Endothelial cell of umbilical vein (primary cell): ENCODE results near the gene ALOX5AP. TPM values are rescaled to one million over a fixed set of nuclear protein-coding genes. Genes with fewer than 3 reads are reported as not detected.

Source experiments
- BruUV-seq: library from RNA; stranded (reverse); fragments of 400-500 nt; replicated peaks from 2 replicates; lab custom pipeline; 2021; lab: Mats Ljungman, UMichigan
- CTCF ChIA-PET: fragments of 300-600, 350-600 bp; sonication (Branson Sonifier 250); formaldehyde crosslinking; loops from one replicate; lab custom pipeline; 2021; ENCODE audit warnings: antibody characterized with exemption, inconsistent platforms; lab: Charles Lee
- POLR2A ChIA-PET: fragments of 300-600, 350-600 bp; sonication (Branson Sonifier 250); formaldehyde crosslinking; loops from one replicate; lab custom pipeline; 2021; ENCODE audit warnings: antibody characterized with exemption, inconsistent platforms; lab: Charles Lee
- DNase-seq: peaks from one replicate; pipeline ENCODE4 v3.0.0-alpha.2; 2011; ENCODE audit warnings: low read depth, low spot score
- FAIRE-seq: peaks from 2 replicates; lab custom pipeline; 2011; peaks lifted over from hg19 to GRCh38; lab: Jason Lieb, UNC
- H2AFZ ChIP-seq: 2 replicates; pipeline ENCODE4 v1.6.0; 2012; ENCODE audit warnings: low read depth, low read length, control low read depth, inconsistent platforms
- H3K27ac ChIP-seq: 2 replicates; pipeline ENCODE4 v1.5.1; 2011; ENCODE audit warnings: low read depth, mild to moderate bottlenecking, control low read depth, low read length, moderate library complexity; ENCODE audit not compliant: insufficient read depth
- H3K27me3 ChIP-seq, 2 experiments: 2 replicates each; pipeline versions ENCODE4 v1.6.0 to v1.6.1; 2011; ENCODE audit warnings: low read length in 2 of 2, mixed read lengths in 1 of 2; ENCODE audit not compliant: control insufficient read depth in 2 of 2, insufficient read depth in 2 of 2
- H3K36me3 ChIP-seq, 2 experiments: 2 replicates in 1 of 2; 3 replicates in 1 of 2; pipeline ENCODE4 v1.5.1; 2011; ENCODE audit warnings: low read length in 2 of 2, mild to moderate bottlenecking in 1 of 2, moderate library complexity in 1 of 2; ENCODE audit not compliant: control insufficient read depth in 2 of 2, insufficient read depth in 2 of 2; ENCODE audit errors: extremely low read depth in 1 of 2
- H3K4me1 ChIP-seq: 3 replicates; pipeline ENCODE4 v1.5.1; 2011; ENCODE audit warnings: mild to moderate bottlenecking, low read length; ENCODE audit not compliant: control insufficient read depth, insufficient read depth; ENCODE audit errors: extremely low read depth
- H3K4me2 ChIP-seq: 2 replicates; pipeline ENCODE4 v1.6.1; 2011; ENCODE audit warnings: low read length, control low read depth, mixed read lengths; ENCODE audit not compliant: insufficient read depth
- H3K4me3 ChIP-seq, 3 experiments: fragments of 200-600 bp in 1 of 3; sonication (generic), shearing (Covaris generic) in 1 of 3; replicated peaks in 1 of 3; 2 replicates each; pipeline ENCODE4 v1.5.1; 2011 to 2016; ENCODE audit warnings: control low read depth in 3 of 3, low read length in 3 of 3, mild to moderate bottlenecking in 2 of 3, inconsistent platforms in 1 of 3, low read depth in 1 of 3, moderate library complexity in 1 of 3; ENCODE audit not compliant: insufficient read depth in 1 of 3
- H3K79me2 ChIP-seq: 2 replicates; pipeline ENCODE4 v1.6.0; 2012; ENCODE audit warnings: low read length, inconsistent platforms; ENCODE audit not compliant: control insufficient read depth, insufficient read depth
- H3K9ac ChIP-seq: replicated peaks from 2 replicates; pipeline ENCODE3; 2011; ENCODE audit warnings: low read length, control low read depth; ENCODE audit not compliant: insufficient read depth; ENCODE audit errors: extremely low read depth
- H3K9me1 ChIP-seq: replicated peaks from 3 replicates; pipeline ENCODE4 v1.6.0; 2011; ENCODE audit warnings: mild to moderate bottlenecking, low read length; ENCODE audit not compliant: control insufficient read depth, insufficient read depth; ENCODE audit errors: extremely low read depth
- H3K9me3 ChIP-seq: replicated peaks from 2 replicates; pipeline ENCODE4 v1.5.1; 2012; ENCODE audit warnings: low read length, inconsistent platforms; ENCODE audit not compliant: control insufficient read depth, insufficient read depth
- H4K20me1 ChIP-seq: replicated peaks from 2 replicates; pipeline ENCODE3; 2011; ENCODE audit warnings: mild to moderate bottlenecking, low read length; ENCODE audit not compliant: control insufficient read depth, insufficient read depth; ENCODE audit errors: extremely low read depth
- EZH2 ChIP-seq: IDR thresholded peaks from 2 replicates; pipeline ENCODE4 v1.6.1; 2012; ENCODE audit warnings: borderline replicate concordance, low read depth, mild to moderate bottlenecking, moderate library complexity, low read length, inconsistent platforms; ENCODE audit not compliant: severe bottlenecking
- FOS ChIP-seq: IDR thresholded peaks from 2 replicates; pipeline ENCODE4 v1.6.1; 2011; ENCODE audit warnings: mild to moderate bottlenecking, low read length, moderate library complexity, borderline replicate concordance; ENCODE audit not compliant: insufficient read depth
- GATA2 ChIP-seq: IDR thresholded peaks from 2 replicates; pipeline ENCODE4 v1.7.0; 2011; ENCODE audit warnings: low read depth, mild to moderate bottlenecking, moderate library complexity, mixed read lengths, low read length; ENCODE audit not compliant: insufficient read length, insufficient read depth
- JUN ChIP-seq: IDR thresholded peaks from 2 replicates; pipeline ENCODE4 v1.6.1; 2011; ENCODE audit warnings: borderline replicate concordance, low read depth; ENCODE audit not compliant: insufficient read length, insufficient read depth
- MYC ChIP-seq: IDR thresholded peaks from one replicate; pipeline ENCODE4 v1.6.1; 2011; ENCODE audit warnings: mild to moderate bottlenecking, low read depth, low read length
- POLR2A ChIP-seq: IDR thresholded peaks from 2 replicates; pipeline ENCODE4 v1.6.1; 2012; ENCODE audit warnings: low read depth, mild to moderate bottlenecking, control low read depth, low read length
- POLR2AphosphoS5 ChIP-seq: IDR thresholded peaks from 2 replicates; pipeline ENCODE4 v1.6.1; 2012; ENCODE audit warnings: low read depth, mild to moderate bottlenecking, control low read depth, low read length, moderate library complexity; ENCODE audit not compliant: insufficient read depth
- dilution Hi-C: fragments of 300-500 bp; cut with MboI; formaldehyde crosslinking; loops from one replicate; pipeline ENCODE4 v1.15.0; 2019; ENCODE audit warnings: low sequenced_read_pairs; ENCODE audit not compliant: extremely low pct_ligation_motif_present
- intact Hi-C: fragments of 100-400 bp; cut with micrococcal nuclease; formaldehyde crosslinking; loops from one replicate; pipeline ENCODE4 v1.10.0; 2022
- polyA plus RNA-seq, 4 experiments: library from polyadenylated mRNA; depleted of rRNA in 3 of 4; stranded (reverse) in 3 of 4; unstranded in 1 of 4; fragments of >200 nt; gene quantifications; 2 replicates each; pipeline versions ENCODE4 v1.2.1 to v1.2.3, GENCODE V29; 2011 to 2012; ENCODE audit warnings: missing spikeins in 1 of 4
- total RNA-seq: library from RNA; stranded (reverse); gene quantifications from 2 replicates; pipeline ENCODE4 v1.2.3, GENCODE V29; 2021
- TF ChIP-seq, protein P1 (sequence below), 2 donors: IDR thresholded peaks; 1 replicate in 1 of 2; 2 replicates in 1 of 2; pipeline ENCODE4 v1.5.1; 2011; ENCODE audit warnings: low read length in 2 of 2, mild to moderate bottlenecking in 2 of 2, moderate library complexity in 2 of 2, control low read depth in 1 of 2, inconsistent platforms in 1 of 2, low read depth in 1 of 2; ENCODE audit not compliant: insufficient read depth in 1 of 2; ENCODE audit errors: extremely low read depth in 1 of 2
- TF ChIP-seq, protein P2 (sequence below): IDR thresholded peaks from 2 replicates; pipeline ENCODE4 v1.6.1; 2011; ENCODE audit not compliant: insufficient read depth, insufficient read length

ALOX5AP gene
- total and polyA plus RNA-seq, 2 donors (not counting 3 experiments of a cell fraction or from before 2014, with no cell fraction given) = 1.8 TPM; not detected in 1

DNA sequence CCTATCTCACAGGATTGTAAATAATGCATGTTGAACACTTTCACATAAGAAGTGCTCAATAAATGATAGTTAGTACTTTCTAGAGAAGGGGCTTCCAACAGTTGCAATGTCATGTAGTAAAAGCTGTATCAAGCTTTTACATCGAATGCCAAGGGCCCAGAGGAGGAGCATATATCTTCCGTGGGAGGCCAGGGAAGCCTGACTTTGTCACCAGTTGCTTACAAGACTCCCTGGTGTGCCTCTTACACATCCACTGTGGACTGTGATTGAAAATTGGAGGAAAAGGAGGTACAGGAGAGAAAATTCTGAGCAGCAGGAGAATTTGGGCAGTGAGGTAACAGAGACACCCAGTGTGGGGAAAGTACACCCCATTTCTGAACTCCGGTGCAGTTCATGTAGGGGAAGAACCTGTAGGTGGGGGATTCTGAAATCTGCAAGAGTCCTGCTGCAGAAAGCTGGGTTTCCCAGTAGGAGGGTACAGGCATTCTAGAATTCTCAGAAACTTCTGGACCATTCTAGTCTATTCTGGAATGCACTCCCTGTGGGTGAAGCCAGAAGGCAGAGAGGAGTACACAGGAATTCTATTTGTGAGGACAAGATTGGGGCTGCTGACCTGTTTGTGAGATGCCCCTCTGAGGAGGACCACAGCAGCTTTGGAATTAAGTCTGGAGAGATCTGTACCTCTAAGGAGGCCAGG lies 54.0 kb downstream of the ALOX5AP start:
- no peak overlapping the region for H3K4me2 ChIP-seq
- DNase-seq (no peak), FAIRE-seq (no peak)
- peaks cover 14% of the 10 kb centered on the region for H3K4me1 ChIP-seq
- no TSS peak for BruUV-seq
- H4K20me1 ChIP-seq = no peaks in the 10 kb centered on the region
- H3K9ac ChIP-seq = no peak overlapping the region
- intact Hi-C loops (no loop called here), dilution Hi-C loops (loop anchor here (25.0 kb wide), 1 partner anchor 102 kb away; no protein-coding TSS in a partner anchor)
- H3K9me3 ChIP-seq = no peaks in the 10 kb centered on the region
- ChIA-PET POLR2A (no interaction called here), CTCF (interaction anchor here (0.9 kb wide), 1 partner anchor 43 kb away, joined by 3 read pairs; no protein-coding TSS in a partner anchor)
- H3K4me3 ChIP-seq = no peak overlapping the region
- H3K27ac ChIP-seq = no peak overlapping the region
- no peaks in the 10 kb centered on the region for H3K79me2 ChIP-seq
- no peaks in the 10 kb centered on the region for H3K9me1 ChIP-seq
- H2AFZ ChIP-seq = no peak overlapping the region
- H3K36me3 ChIP-seq = no peaks in the 10 kb centered on the region
- TF ChIP-seq JUN (no peak), POLR2A (no peak), EZH2 (no peak), GATA2 (no peak), POLR2AphosphoS5 (no peak), FOS (no peak), MYC (no peak)
- TF ChIP-seq, protein P1, sequence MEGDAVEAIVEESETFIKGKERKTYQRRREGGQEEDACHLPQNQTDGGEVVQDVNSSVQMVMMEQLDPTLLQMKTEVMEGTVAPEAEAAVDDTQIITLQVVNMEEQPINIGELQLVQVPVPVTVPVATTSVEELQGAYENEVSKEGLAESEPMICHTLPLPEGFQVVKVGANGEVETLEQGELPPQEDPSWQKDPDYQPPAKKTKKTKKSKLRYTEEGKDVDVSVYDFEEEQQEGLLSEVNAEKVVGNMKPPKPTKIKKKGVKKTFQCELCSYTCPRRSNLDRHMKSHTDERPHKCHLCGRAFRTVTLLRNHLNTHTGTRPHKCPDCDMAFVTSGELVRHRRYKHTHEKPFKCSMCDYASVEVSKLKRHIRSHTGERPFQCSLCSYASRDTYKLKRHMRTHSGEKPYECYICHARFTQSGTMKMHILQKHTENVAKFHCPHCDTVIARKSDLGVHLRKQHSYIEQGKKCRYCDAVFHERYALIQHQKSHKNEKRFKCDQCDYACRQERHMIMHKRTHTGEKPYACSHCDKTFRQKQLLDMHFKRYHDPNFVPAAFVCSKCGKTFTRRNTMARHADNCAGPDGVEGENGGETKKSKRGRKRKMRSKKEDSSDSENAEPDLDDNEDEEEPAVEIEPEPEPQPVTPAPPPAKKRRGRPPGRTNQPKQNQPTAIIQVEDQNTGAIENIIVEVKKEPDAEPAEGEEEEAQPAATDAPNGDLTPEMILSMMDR (IDR thresholded peaks at IDR 0.05; ENCODE audit: extremely low read depth in 1 of 2, insufficient read depth in 1 of 2, low read depth in 1 of 2, low read length in 2 of 2) = no peak
- TF ChIP-seq, protein P2, sequence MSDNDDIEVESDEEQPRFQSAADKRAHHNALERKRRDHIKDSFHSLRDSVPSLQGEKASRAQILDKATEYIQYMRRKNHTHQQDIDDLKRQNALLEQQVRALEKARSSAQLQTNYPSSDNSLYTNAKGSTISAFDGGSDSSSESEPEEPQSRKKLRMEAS = no peak
- no peaks in the 10 kb centered on the region for H3K27me3 ChIP-seq
